KMS-11 (cell line): ENCODE measurements around the gene MDN1.

Experiments
- H2AFZ ChIP-seq: fragments of 200-600 bp; sonication (generic); 2 replicates; pipeline ENCODE4 v1.6.1; 2016; ENCODE audit warnings: antibody characterized with exemption, mixed run types, low read depth
- H3K27ac ChIP-seq: fragments of 200-600 bp; sonication (generic); 2 replicates; pipeline ENCODE4 v1.6.1; 2016; ENCODE audit warnings: mild to moderate bottlenecking, mixed run types
- H3K27me3 ChIP-seq: fragments of 200-600 bp; sonication (generic); 2 replicates; pipeline ENCODE4 v1.6.1; 2017; ENCODE audit warnings: mild to moderate bottlenecking, low read depth, mixed run types, moderate library complexity; ENCODE audit not compliant: insufficient read depth
- H3K36me3 ChIP-seq: fragments of 200-600 bp; sonication (generic); 2 replicates; pipeline ENCODE4 v1.6.1; 2017; ENCODE audit warnings: mild to moderate bottlenecking, mixed run types; ENCODE audit not compliant: insufficient read depth
- H3K4me1 ChIP-seq: fragments of 200-600 bp; sonication (generic); 2 replicates; pipeline ENCODE4 v1.6.1; 2016; ENCODE audit warnings: mild to moderate bottlenecking, low read depth, mixed run types; ENCODE audit not compliant: poor library complexity, severe bottlenecking
- H3K4me2 ChIP-seq: fragments of 200-600 bp; sonication (generic); 2 replicates; pipeline ENCODE4 v1.7.0; 2016; ENCODE audit warnings: mild to moderate bottlenecking, mixed run types
- H3K4me3 ChIP-seq: fragments of 200-600 bp; sonication (generic); IDR thresholded peaks from 2 replicates; pipeline ENCODE4 v1.6.1; 2017; ENCODE audit warnings: low read depth, low read length, mixed read lengths; ENCODE audit not compliant: insufficient read depth
- H3K79me2 ChIP-seq: fragments of 200-600 bp; sonication (generic); 2 replicates; pipeline ENCODE4 v1.6.1; 2016; ENCODE audit warnings: low read depth, mixed run types; ENCODE audit not compliant: insufficient read depth
- H3K9ac ChIP-seq: fragments of 200-600 bp; sonication (generic); 2 replicates; pipeline ENCODE4 v1.6.1; 2016; ENCODE audit warnings: mild to moderate bottlenecking, mixed run types
- H4K20me1 ChIP-seq: fragments of 200-600 bp; sonication (generic); 2 replicates; pipeline ENCODE4 v1.6.1; 2016; ENCODE audit warnings: mild to moderate bottlenecking, mixed run types; ENCODE audit not compliant: insufficient read depth
- CTCF ChIP-seq: fragments of 200-600 bp; sonication (generic); conservative IDR thresholded peaks from 2 replicates; pipeline ENCODE4 v1.6.1; 2017; ENCODE audit warnings: low read depth, mild to moderate bottlenecking, antibody characterized with exemption, low read length, moderate library complexity, mixed read lengths

The MDN1 gene

GRCh38 chr6:89680150-89680549, 139.4 kb downstream of the MDN1 start:
- TF ChIP-seq CTCF: no peak
- no peaks in the 10 kb centered on the region for H3K27me3 ChIP-seq
- H3K27ac ChIP-seq: no peak overlapping the region
- no peak overlapping the region for H3K4me3 ChIP-seq
- no peaks in the 10 kb centered on the region for H4K20me1 ChIP-seq
- no peak overlapping the region for H3K4me2 ChIP-seq
- no peaks in the 10 kb centered on the region for H3K4me1 ChIP-seq
- no peaks in the 10 kb centered on the region for H3K79me2 ChIP-seq
- no peak overlapping the region for H3K9ac ChIP-seq
- H3K36me3 ChIP-seq: no peaks in the 10 kb centered on the region
- H2AFZ ChIP-seq: no peak overlapping the region

GRCh38 chr6:89679215-89680120, 140.1 kb downstream of the MDN1 start:
- H3K4me3 ChIP-seq: no peak overlapping the region
- no peaks in the 10 kb centered on the region for H3K36me3 ChIP-seq

GRCh38 chr6:89678531-89678930, 141.1 kb downstream of the MDN1 start:
- no peak for TF ChIP-seq CTCF
- H3K27me3 ChIP-seq: no peaks in the 10 kb centered on the region
- no peak overlapping the region for H3K4me2 ChIP-seq
- H3K4me3 ChIP-seq: no peak overlapping the region
- H4K20me1 ChIP-seq: no peaks in the 10 kb centered on the region
- no peaks in the 10 kb centered on the region for H3K36me3 ChIP-seq
- no peaks in the 10 kb centered on the region for H3K4me1 ChIP-seq
- no peak overlapping the region for H3K9ac ChIP-seq
- no peaks in the 10 kb centered on the region for H3K79me2 ChIP-seq
- no peak overlapping the region for H3K27ac ChIP-seq
- no peak overlapping the region for H2AFZ ChIP-seq

More at GRCh38 chr6:89679215-89680120, 140.1 kb downstream of the MDN1 start:
- H3K79me2 ChIP-seq: no peaks in the 10 kb centered on the region
- H3K9ac ChIP-seq: no peak overlapping the region
- no peaks in the 10 kb centered on the region for H4K20me1 ChIP-seq
- H3K4me2 ChIP-seq: no peak overlapping the region
- H3K4me1 ChIP-seq: no peaks in the 10 kb centered on the region
- H3K27me3 ChIP-seq: no peaks in the 10 kb centered on the region
- no peak overlapping the region for H3K27ac ChIP-seq
- TF ChIP-seq CTCF: no peak
- H2AFZ ChIP-seq: no peak overlapping the region

GRCh38 chr6:89675949-89676748, 143.4 kb downstream of the MDN1 start:
- no peak for TF ChIP-seq CTCF
- Histone ChIP-seq H3K9ac (no peak overlapping the region), H4K20me1 (no peaks in the 10 kb centered on the region), H2AFZ (no peak overlapping the region), H3K36me3 (no peaks in the 10 kb centered on the region), H3K4me3 (no peak overlapping the region), H3K4me1 (no peaks in the 10 kb centered on the region), H3K4me2 (no peak overlapping the region), H3K27me3 (no peaks in the 10 kb centered on the region), H3K79me2 (no peaks in the 10 kb centered on the region), H3K27ac (no peak overlapping the region)
